Tibial artery (tissue), 4 donors: ENCODE results near the gene ZBTB7C.

ENCODE experiments used
- DNase-seq, 2 donors: peaks; one replicate each; pipeline ENCODE4 v3.0.0-alpha.2; 2019
- H3K27ac ChIP-seq, 2 donors: fragments of 200-600 bp; sonication (generic) in 1 of 2; 1 replicate in 1 of 2; 2 replicates in 1 of 2; pipeline ENCODE4 v1.5.1; 2018 to 2019; ENCODE audit warnings: mild to moderate bottlenecking in 1 of 2
- H3K27me3 ChIP-seq, 2 donors: fragments of 200-600 bp; sonication (generic) in 1 of 2; one replicate each; pipeline versions ENCODE4 v1.5.1 to v1.6.0; 2016 to 2019
- H3K36me3 ChIP-seq, 3 donors: fragments of 200-600 bp; sonication (generic) in 2 of 3; one replicate each; pipeline ENCODE4 v1.5.1; 2016 to 2019; ENCODE audit warnings: mild to moderate bottlenecking in 2 of 3
- H3K4me1 ChIP-seq, 4 donors: fragments of 200-600 bp; sonication (generic) in 2 of 4; 1 replicate in 3 of 4; 2 replicates in 1 of 4; pipeline ENCODE4 v1.5.1; 2016 to 2019
- H3K4me3 ChIP-seq, 2 donors: fragments of 200-600 bp; sonication (generic) in 1 of 2; 1 replicate in 1 of 2; 2 replicates in 1 of 2; pipeline ENCODE4 v1.5.1; 2018 to 2019; ENCODE audit warnings: mild to moderate bottlenecking in 2 of 2
- H3K9me3 ChIP-seq, 3 donors: fragments of 200-600 bp; sonication (generic) in 1 of 3; one replicate each; pipeline ENCODE4 v1.5.1; 2016 to 2019
- intact Hi-C: fragments of 100-400 bp; cut with DNase I; formaldehyde crosslinking; loops from one replicate; pipeline ENCODE4 v1.15.0; 2023; ENCODE audit warnings: low total_unique reads
- TF ChIP-seq, protein P1 (sequence below), 2 experiments: fragments of 200-600 bp in 1 of 2; fragments of 450-650 bp in 1 of 2; IDR thresholded peaks; one replicate each; pipeline ENCODE4 v1.5.1; 2017 to 2019; ENCODE audit warnings: antibody characterized with exemption in 2 of 2, mild to moderate bottlenecking in 1 of 2, moderate library complexity in 1 of 2

Gene ZBTB7C

DNA sequence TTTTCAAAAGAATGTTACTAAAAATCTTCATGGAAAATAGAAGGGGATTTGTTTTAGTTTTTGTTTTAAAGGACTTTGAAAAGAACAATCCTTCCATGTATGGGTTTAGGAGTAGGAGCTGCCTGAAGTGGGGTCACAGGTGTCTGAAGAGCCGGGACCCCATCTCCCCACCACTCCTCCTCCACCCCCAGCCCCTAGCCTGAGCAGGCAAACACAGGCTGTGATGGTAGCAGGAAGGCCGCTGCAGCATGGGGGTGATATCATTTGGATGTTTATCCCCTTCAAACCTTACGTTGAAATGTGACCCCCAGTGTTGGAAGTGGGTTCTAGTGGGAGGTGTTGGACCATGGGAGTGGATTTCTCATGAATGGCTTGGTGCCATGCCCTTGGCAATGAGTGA lies 93.0 kb downstream of the ZBTB7C start:
- intact Hi-C loops: no loop called here
- Histone ChIP-seq H3K9me3 (no peaks in the 10 kb centered on the region), H3K27ac (no peak overlapping the region), H3K4me1 (peaks cover 0 to 11% (median 0%) of the 10 kb centered on the region in 4 donors), H3K4me3 (no peak overlapping the region), H3K27me3 (no peaks in the 10 kb centered on the region), H3K36me3 (no peaks in the 10 kb centered on the region)
- TF ChIP-seq, protein P1, sequence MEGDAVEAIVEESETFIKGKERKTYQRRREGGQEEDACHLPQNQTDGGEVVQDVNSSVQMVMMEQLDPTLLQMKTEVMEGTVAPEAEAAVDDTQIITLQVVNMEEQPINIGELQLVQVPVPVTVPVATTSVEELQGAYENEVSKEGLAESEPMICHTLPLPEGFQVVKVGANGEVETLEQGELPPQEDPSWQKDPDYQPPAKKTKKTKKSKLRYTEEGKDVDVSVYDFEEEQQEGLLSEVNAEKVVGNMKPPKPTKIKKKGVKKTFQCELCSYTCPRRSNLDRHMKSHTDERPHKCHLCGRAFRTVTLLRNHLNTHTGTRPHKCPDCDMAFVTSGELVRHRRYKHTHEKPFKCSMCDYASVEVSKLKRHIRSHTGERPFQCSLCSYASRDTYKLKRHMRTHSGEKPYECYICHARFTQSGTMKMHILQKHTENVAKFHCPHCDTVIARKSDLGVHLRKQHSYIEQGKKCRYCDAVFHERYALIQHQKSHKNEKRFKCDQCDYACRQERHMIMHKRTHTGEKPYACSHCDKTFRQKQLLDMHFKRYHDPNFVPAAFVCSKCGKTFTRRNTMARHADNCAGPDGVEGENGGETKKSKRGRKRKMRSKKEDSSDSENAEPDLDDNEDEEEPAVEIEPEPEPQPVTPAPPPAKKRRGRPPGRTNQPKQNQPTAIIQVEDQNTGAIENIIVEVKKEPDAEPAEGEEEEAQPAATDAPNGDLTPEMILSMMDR (IDR thresholded peaks at IDR 0.05): no peak
- no peak for DNase-seq

DNA sequence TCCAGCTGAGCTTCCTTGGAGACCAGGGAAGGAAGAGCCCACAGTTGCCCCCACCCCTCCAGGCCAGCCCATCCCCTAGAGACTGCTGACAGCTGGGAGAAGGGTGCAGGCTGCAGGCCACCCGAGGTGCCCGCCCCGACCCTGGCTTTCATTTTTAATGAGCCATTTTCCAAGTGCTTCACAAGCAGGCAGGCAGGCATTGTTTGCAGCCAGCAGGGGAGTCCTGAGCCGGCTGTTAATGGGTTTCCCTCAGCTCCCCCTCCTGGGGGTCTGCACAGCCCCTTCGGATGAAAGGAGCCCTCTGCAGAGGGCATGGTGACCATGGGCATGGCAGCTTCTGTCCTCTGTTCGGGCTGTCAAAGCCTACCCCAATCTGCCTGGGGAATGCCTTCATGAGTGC lies 94.5 kb downstream of the ZBTB7C start:
- intact Hi-C loops: no loop called here
- TF ChIP-seq, protein P1 (IDR thresholded peaks at IDR 0.05): no peak
- H3K36me3 ChIP-seq: no peaks in the 10 kb centered on the region

DNA sequence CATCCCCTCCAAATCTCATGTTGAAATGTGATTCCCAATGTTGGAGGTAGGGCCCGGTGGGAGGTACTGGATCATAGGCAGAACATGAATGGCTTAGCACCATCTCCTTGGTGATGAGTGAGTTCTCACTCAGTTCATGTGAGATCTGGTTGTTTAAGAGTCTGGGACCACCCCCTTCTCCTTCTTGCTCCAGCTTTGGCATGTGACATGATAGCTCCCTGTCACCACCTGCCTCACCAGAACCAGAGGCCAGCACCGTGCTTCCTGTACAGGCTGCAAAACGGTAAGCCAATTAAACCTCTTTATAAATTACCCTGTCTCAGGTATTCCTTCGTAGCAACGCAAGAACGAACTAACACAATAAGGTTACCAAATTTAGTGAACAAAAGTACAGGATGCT lies 95.4 kb downstream of the ZBTB7C start:
- H3K27me3 ChIP-seq: no peaks in the 10 kb centered on the region
- no peak overlapping the region for H3K4me3 ChIP-seq
- H3K4me1 ChIP-seq: peaks cover 0 to 19% (median 0%) of the 10 kb centered on the region in 4 donors
- TF ChIP-seq, protein P1 (IDR thresholded peaks at IDR 0.05): no peak
- H3K36me3 ChIP-seq: no peaks in the 10 kb centered on the region
- intact Hi-C loops: no loop called here
- H3K27ac ChIP-seq: no peak overlapping the region
- no peaks in the 10 kb centered on the region for H3K9me3 ChIP-seq
- DNase-seq: no peak

More for the DNA sequence above, 94.5 kb downstream of the ZBTB7C start:
- H3K4me1 ChIP-seq: peaks cover 0 to 19% (median 0%) of the 10 kb centered on the region in 4 donors
- no peak for DNase-seq
- H3K4me3 ChIP-seq: no peak overlapping the region
- no peak overlapping the region for H3K27ac ChIP-seq
- H3K9me3 ChIP-seq: no peaks in the 10 kb centered on the region
- no peaks in the 10 kb centered on the region for H3K27me3 ChIP-seq

DNA sequence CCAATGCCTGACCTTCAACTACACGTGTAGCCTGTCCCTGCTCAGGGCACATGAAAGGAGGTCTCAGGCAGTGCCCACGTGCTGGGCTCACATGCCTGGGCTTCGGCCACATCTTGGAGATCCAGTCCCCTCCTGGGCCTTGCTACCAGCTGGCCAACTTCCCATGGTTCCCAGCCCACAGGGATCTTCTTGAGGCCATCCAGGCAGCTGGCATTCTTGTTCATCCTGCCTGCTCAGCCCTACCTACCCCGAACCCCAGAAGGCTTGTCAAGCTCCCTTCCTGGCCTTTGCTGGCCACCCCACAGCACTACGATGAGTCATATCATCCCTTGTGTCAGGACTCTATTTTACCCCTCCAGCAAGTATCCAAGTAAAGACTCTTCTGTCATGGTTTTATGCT lies 97.1 kb downstream of the ZBTB7C start:
- H3K27ac ChIP-seq: no peak overlapping the region
- intact Hi-C loops: no loop called here
- TF ChIP-seq, protein P1 (IDR thresholded peaks at IDR 0.05): no peak
- H3K4me3 ChIP-seq: no peak overlapping the region
- H3K4me1 ChIP-seq: peaks cover 0 to 17% (median 0%) of the 10 kb centered on the region in 4 donors
- no peak for DNase-seq
- H3K36me3 ChIP-seq: no peaks in the 10 kb centered on the region
- H3K27me3 ChIP-seq: no peaks in the 10 kb centered on the region
- H3K9me3 ChIP-seq: no peaks in the 10 kb centered on the region

DNA sequence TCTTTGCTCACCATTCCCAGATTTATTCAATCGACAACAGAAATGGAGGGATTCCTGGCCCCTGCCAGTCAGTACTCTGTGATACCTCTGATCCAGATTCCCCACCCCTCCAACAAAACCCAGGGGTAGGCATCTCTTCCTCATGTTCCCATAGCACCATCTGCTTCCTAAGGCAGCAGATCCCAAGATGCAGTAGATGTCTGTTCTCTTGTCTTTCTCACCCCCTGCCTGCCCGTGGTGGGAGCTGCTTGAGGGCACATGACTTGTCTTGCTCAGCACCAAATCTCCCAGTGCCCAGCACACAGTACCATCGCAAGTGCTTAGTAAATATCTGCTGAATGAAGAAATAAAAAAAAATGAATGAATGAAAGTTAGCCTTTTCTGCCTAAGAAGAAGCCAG lies 98.2 kb downstream of the ZBTB7C start:
- H3K27ac ChIP-seq: no peak overlapping the region
- H3K4me3 ChIP-seq: no peak overlapping the region
- H3K4me1 ChIP-seq: peaks cover 0 to 17% (median 0%) of the 10 kb centered on the region in 4 donors
- TF ChIP-seq, protein P1 (IDR thresholded peaks at IDR 0.05): no peak
- no peaks in the 10 kb centered on the region for H3K9me3 ChIP-seq
- no peak for DNase-seq
- intact Hi-C loops: no loop called here
- no peaks in the 10 kb centered on the region for H3K36me3 ChIP-seq
- H3K27me3 ChIP-seq: no peaks in the 10 kb centered on the region

DNA sequence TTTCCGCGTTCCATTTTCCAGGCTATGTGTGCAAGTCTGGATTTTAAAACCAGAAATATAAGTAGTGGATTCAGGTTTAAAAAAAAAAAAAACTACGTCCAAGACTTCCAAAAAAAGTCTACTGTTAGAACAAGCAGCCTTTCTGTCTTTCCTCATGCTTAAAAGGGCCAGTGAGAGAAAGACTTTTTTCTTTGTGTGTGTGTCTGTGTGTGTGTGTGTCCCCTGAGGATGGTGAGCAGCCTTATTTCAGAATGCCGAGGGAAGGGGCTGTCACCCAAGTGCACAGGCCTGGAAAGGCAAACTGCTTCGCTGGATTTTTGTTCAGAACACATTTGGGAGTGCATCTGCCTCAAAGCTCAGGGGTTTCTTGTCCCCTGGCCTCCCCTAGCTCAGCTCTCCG lies 98.8 kb downstream of the ZBTB7C start:
- H3K9me3 ChIP-seq: no peaks in the 10 kb centered on the region
- peaks cover 0 to 17% (median 0%) of the 10 kb centered on the region in 4 donors for H3K4me1 ChIP-seq
- H3K36me3 ChIP-seq: no peaks in the 10 kb centered on the region
- intact Hi-C loops: no loop called here
- no peak overlapping the region for H3K27ac ChIP-seq
- TF ChIP-seq, protein P1 (IDR thresholded peaks at IDR 0.05): no peak
- H3K4me3 ChIP-seq: no peak overlapping the region
- DNase-seq: no peak
- no peaks in the 10 kb centered on the region for H3K27me3 ChIP-seq
